Chondrocyte (in vitro differentiated cells): ENCODE results near the gene FBXO42. TPM values are rescaled to one million over a fixed set of nuclear protein-coding genes. Genes with fewer than 3 reads are reported as not detected.

Experiments
- DNase-seq: peaks from one replicate; pipeline ENCODE4 v3.0.0; 2021; ENCODE audit warnings: mixed read lengths, low spot score
- H3K27ac Mint-ChIP-seq: one replicate; pipeline ENCODE4 v1.8.0; 2021; ENCODE audit warnings: mild to moderate bottlenecking, moderate library complexity, mixed read lengths; ENCODE audit not compliant: unreplicated experiment
- H3K27me3 Mint-ChIP-seq: 2 replicates; pipeline ENCODE4 v1.8.0; 2021; ENCODE audit warnings: low read depth, mixed read lengths
- H3K36me3 Mint-ChIP-seq: 2 replicates; pipeline ENCODE4 v1.8.0; 2021; ENCODE audit warnings: low read depth, mixed read lengths
- H3K4me1 Mint-ChIP-seq: 2 replicates; pipeline ENCODE4 v1.8.0; 2021; ENCODE audit warnings: low read depth, mild to moderate bottlenecking, mixed read lengths
- H3K4me3 Mint-ChIP-seq: one replicate; pipeline ENCODE4 v1.8.0; 2021; ENCODE audit warnings: mild to moderate bottlenecking, moderate library complexity, mixed read lengths; ENCODE audit not compliant: unreplicated experiment
- H3K9me3 Mint-ChIP-seq: 2 replicates; pipeline ENCODE4 v1.8.0; 2021; ENCODE audit warnings: low read depth, mixed read lengths
- total RNA-seq: library from RNA; stranded (reverse); gene quantifications from 3 replicates; pipeline ENCODE4 v1.2.1, GENCODE V29; 2021
- TF ChIP-seq, protein P1 (sequence below): fragments of 200-600 bp; sonication (generic); IDR thresholded peaks from 2 replicates; pipeline ENCODE4 v1.5.0; 2021; ENCODE audit warnings: antibody characterized with exemption, mild to moderate bottlenecking, moderate library complexity

FBXO42 gene
- total RNA-seq, 1 donor from 2014 or later: 20.9 TPM

DNA sequence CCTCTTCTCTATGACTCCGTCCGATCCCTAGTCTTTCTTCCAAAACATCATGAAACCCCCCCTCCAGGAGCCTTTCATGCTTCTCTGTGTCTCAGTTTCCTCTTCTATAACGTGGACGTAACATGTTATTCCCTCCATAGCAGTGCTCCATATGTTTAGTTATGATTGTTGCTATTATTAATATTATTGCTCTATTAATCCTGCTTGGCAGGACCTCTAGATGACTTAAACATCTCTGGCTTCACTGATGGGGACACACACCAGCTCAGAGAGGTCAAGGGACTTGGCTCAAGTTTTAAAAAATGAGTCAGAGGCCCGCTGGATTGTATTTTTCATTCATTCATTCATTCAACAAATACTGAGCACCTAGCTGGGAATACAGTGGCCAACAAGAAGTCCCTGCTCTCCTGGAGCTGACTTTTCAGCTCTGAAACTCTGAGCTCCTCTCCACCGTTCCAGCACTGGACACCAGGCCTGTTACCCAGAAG, 114.9 kb downstream of the FBXO42 start:
- H3K36me3 Mint-ChIP-seq: peaks cover under 1% of the 10 kb centered on the region
- H3K27ac Mint-ChIP-seq: peak overlapping the region; percentile 96
- H3K9me3 Mint-ChIP-seq: no peaks in the 10 kb centered on the region
- TF ChIP-seq, protein P1, sequence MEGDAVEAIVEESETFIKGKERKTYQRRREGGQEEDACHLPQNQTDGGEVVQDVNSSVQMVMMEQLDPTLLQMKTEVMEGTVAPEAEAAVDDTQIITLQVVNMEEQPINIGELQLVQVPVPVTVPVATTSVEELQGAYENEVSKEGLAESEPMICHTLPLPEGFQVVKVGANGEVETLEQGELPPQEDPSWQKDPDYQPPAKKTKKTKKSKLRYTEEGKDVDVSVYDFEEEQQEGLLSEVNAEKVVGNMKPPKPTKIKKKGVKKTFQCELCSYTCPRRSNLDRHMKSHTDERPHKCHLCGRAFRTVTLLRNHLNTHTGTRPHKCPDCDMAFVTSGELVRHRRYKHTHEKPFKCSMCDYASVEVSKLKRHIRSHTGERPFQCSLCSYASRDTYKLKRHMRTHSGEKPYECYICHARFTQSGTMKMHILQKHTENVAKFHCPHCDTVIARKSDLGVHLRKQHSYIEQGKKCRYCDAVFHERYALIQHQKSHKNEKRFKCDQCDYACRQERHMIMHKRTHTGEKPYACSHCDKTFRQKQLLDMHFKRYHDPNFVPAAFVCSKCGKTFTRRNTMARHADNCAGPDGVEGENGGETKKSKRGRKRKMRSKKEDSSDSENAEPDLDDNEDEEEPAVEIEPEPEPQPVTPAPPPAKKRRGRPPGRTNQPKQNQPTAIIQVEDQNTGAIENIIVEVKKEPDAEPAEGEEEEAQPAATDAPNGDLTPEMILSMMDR: no peak
- no peak for DNase-seq
- H3K4me1 Mint-ChIP-seq: peaks cover 16% of the 10 kb centered on the region
- peak overlapping the region; percentile 80 for H3K4me3 Mint-ChIP-seq
- no peaks in the 10 kb centered on the region for H3K27me3 Mint-ChIP-seq

DNA sequence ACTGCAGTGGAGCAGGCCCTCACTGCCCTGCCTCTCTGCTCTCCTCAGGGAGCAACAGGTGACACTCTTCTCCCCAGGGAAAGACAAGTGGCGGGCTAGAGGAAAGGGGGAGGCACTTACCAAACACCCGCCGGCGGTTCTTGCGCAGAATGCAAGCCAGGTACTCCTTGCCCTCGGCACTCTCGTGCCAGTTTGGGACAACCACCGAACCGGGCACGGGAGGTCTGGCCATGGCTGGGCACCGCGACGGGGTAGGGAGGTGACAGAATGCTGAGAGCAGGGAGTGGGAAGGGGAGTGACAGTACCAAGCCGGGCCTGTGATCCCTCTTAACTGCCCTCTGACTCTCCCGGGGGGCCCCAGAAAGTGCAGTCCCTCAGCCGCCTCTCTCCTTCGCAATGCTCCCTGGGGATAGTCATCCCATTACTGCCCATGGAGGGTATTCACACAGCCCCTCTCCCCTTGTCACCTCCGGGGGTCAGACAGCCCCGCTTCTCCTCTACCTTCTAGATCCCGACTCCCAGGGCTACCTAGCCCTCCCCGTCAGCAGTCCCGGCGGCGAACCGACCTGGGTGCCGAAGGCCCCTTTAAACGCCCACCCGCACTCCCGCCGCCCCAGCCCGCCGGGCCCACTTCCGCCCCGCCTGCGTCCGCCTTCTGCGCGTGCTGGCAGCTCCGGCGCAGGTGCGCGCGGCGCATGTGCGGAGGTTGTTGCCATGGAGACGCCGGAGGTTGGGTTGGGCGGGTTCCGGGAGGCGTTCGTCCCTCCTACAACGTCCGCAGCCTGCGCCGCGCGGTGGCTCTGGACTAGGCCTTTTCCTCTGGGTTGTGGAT, 115.6 kb downstream of the FBXO42 start, which contains the start of gene CPLANE2:
CPLANE2 (minus strand) TSS at position 673 of the 832 bp plus-strand sequence; CDS start at position 232, 441 bp downstream.
- Mint-ChIP-seq H3K27me3 (no peaks in the 10 kb centered on the region), H3K27ac (peak within 1 kb of the TSS; percentile 96), H3K36me3 (peaks cover 1% of the 10 kb centered on the region), H3K9me3 (no peaks in the 10 kb centered on the region), H3K4me3 (peak within 1 kb of the TSS; percentile 80), H3K4me1 (peaks cover 16% of the 10 kb centered on the region)
- DNase-seq: peak; percentile 98
- TF ChIP-seq, protein P1: peak; percentile 9

DNA sequence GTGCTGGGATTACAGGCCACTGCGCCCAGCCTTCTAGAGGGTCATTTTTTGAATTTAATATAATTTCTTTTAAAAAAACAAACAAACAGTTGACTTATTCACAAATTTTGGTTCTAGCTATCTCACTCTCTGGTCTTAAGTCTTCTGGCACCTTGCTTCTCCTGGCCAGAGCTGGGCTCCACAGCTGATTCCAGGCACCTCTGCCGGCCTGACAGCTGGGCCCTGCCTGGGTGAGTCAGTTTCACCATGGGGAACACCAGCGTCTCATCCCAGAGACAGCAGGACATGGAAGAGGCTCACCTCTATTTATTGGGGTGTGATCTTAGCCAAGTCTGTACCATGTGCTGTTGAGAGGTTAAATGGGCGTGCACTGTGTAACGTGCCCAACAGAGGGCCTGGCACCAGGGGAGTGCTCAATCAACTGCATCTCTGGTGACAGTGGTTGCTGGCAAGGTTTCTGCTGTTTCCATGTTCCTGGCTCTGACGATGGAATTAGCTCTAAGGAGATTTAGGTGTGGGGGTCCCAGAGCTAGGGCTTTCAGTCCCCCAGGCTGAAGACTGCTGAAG, 116.3 kb downstream of the FBXO42 start:
- no peaks in the 10 kb centered on the region for H3K27me3 Mint-ChIP-seq
- peaks cover 1% of the 10 kb centered on the region for H3K36me3 Mint-ChIP-seq
- peaks cover 16% of the 10 kb centered on the region for H3K4me1 Mint-ChIP-seq
- H3K4me3 Mint-ChIP-seq: peak overlapping the region; percentile 80
- no peaks in the 10 kb centered on the region for H3K9me3 Mint-ChIP-seq
- TF ChIP-seq, protein P1: peak; percentile 51
- peak overlapping the region; percentile 78 for H3K27ac Mint-ChIP-seq
- DNase-seq: peak; percentile 42

DNA sequence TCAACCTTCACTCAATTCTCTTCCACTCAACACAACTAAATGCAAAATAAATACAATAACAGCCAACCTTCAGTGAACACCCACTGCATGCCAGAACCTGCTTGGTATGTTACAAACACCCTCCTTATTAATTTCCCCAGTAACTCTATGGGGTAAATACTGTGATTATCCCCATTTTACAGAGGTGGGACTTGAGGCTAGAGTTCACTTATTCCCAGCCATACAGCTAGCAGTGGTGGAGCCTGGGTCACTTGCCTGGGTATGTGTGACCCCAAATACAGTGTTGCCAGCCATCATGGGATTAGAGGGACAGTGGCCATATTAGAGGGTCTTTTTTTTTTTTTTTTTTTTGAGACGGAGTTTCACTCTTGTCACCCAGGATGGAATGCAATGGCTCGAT, 116.9 kb downstream of the FBXO42 start:
- no peaks in the 10 kb centered on the region for H3K9me3 Mint-ChIP-seq
- H3K27me3 Mint-ChIP-seq: no peaks in the 10 kb centered on the region
- peaks cover 1% of the 10 kb centered on the region for H3K36me3 Mint-ChIP-seq
- H3K4me1 Mint-ChIP-seq: peaks cover 16% of the 10 kb centered on the region
- H3K4me3 Mint-ChIP-seq: no peak overlapping the region
- TF ChIP-seq, protein P1: no peak
- no peak overlapping the region for H3K27ac Mint-ChIP-seq
- no peak for DNase-seq

DNA sequence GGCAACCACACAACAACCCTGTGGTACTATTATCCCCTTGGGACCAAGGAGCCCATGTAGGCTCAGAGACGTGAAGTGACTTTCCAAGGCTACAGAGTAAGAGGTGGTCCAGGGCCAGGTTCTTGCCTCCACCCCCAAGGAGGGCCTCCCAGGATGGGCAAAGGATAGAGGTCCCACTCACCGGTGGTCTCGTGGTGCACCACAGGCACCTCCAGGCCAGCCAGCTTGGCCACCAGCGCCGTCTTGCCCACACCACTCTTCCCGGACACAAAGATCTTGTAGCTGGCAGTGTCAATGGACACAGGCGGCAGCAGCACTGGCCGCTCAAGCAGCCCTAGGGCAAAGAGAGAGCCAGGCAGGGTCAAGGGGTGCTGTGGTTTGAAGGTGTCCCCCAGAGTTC, 118.8 kb downstream of the FBXO42 start:
- Mint-ChIP-seq H3K4me1 (peaks cover 16% of the 10 kb centered on the region), H3K9me3 (no peaks in the 10 kb centered on the region), H3K27me3 (peaks cover 4% of the 10 kb centered on the region)

More for the DNA sequence above, 118.8 kb downstream of the FBXO42 start:
- peak; percentile 78 for DNase-seq
- H3K36me3 Mint-ChIP-seq: peaks cover 1% of the 10 kb centered on the region
- no peak overlapping the region for H3K27ac Mint-ChIP-seq
- no peak overlapping the region for H3K4me3 Mint-ChIP-seq
- TF ChIP-seq, protein P1: no peak
